Heart left ventricle (tissue), 16 donors: ENCODE results near the gene SRY. TPM values are rescaled to one million over a fixed set of nuclear protein-coding genes. Genes with fewer than 3 reads are reported as not detected.

Source experiments
- ATAC-seq, 4 donors: fragments of 200-7000 bp; cut with Tn5 transposase; one replicate each; pipeline ENCODE4 v1.9.1; 2020 to 2022; ENCODE audit warnings: moderate library complexity in 4 of 4, mild to moderate bottlenecking in 3 of 4, moderate number of reproducible peaks in 1 of 4
- DNase-seq, 5 donors: peaks; one replicate each; pipeline ENCODE4 v3.0.0-alpha.2; 2020
- H3K27ac ChIP-seq, 12 donors: fragments of 200-600 bp; sonication (generic) in 4 of 12; one replicate each; pipeline versions ENCODE4 v1.5.0 to v1.8.0; 2016 to 2022; ENCODE audit warnings: mild to moderate bottlenecking in 2 of 12
- H3K27me3 ChIP-seq, 9 donors: fragments of 200-600 bp; sonication (generic) in 2 of 9; one replicate each; pipeline versions ENCODE4 v1.5.1 to v1.8.0; 2016 to 2022; ENCODE audit warnings: mild to moderate bottlenecking in 3 of 9
- H3K36me3 ChIP-seq, 9 donors: fragments of 200-600 bp; sonication (generic) in 2 of 9; one replicate each; pipeline versions ENCODE4 v1.5.0 to v1.8.0; 2018 to 2022; ENCODE audit warnings: mild to moderate bottlenecking in 2 of 9
- H3K4me1 ChIP-seq, 12 donors: fragments of 200-600 bp; sonication (generic) in 4 of 12; one replicate each; pipeline versions ENCODE4 v1.5.0 to v1.8.0; 2016 to 2022; ENCODE audit warnings: mild to moderate bottlenecking in 3 of 12
- H3K4me3 ChIP-seq, 12 donors: fragments of 200-600 bp; sonication (generic) in 4 of 12; one replicate each; pipeline versions ENCODE4 v1.5.0 to v1.8.0; 2017 to 2022; ENCODE audit warnings: mild to moderate bottlenecking in 9 of 12, moderate library complexity in 4 of 12
- H3K9me3 ChIP-seq, 12 donors: fragments of 200-600 bp; sonication (generic) in 4 of 12; one replicate each; pipeline versions ENCODE4 v1.5.0 to v1.8.0; 2016 to 2022; ENCODE audit warnings: mild to moderate bottlenecking in 1 of 12
- POLR2A ChIP-seq, 2 donors: fragments of 450-650 bp; IDR thresholded peaks; one replicate each; pipeline ENCODE4 v1.6.1; 2017; ENCODE audit warnings: antibody characterized with exemption in 2 of 2, mild to moderate bottlenecking in 2 of 2, moderate library complexity in 2 of 2
- WGBS, 4 donors: extraction: QIAGEN DNeasy Blood & Tissue Kit in 2 of 4; methylation state at CpG; one replicate each; pipeline versions ENCODE4 v1.1.5 to v1.1.7; 2013 to 2018; 5-methylcytosine and 5-hydroxymethylcytosine counted together
- intact Hi-C, 10 donors: fragments of 100-400 bp; cut with DNase I; formaldehyde crosslinking; loops; one replicate each; pipeline versions ENCODE4 v1.11.1 to v1.14.2; 2022
- polyA plus RNA-seq, 2 donors: library from polyadenylated mRNA; stranded (reverse); fragments of 200-250 nt; gene quantifications; one replicate each; pipeline ENCODE4 v1.2.3, GENCODE V29; 2013
- total RNA-seq, 9 donors: library from RNA; depleted of rRNA in 2 of 9; stranded (reverse); fragments of >200 nt in 2 of 9; fragmentation: NEBNext Ultra II Directional in 3 of 9; extraction: Animal tissue kit (Norgen Biotek cat#: 25700) in 3 of 9; gene quantifications; one replicate each; pipeline versions ENCODE4 v1.1.0 to v1.2.4, GENCODE V29; 2016 to 2023
- TF ChIP-seq, protein P1 (sequence below), 12 donors: fragments of 200-600 bp; sonication (generic) in 4 of 12; IDR thresholded peaks; one replicate each; pipeline versions ENCODE4 v1.5.0 to v1.8.0; 2018 to 2022; ENCODE audit warnings: antibody characterized with exemption in 12 of 12, mild to moderate bottlenecking in 5 of 12
- donor health status: ischemic (EF 13 %, LVEDD 7.1; RV severe dilation, severe dysfunction).
- donor health status: healthy with polysubstance abuse.
- donor health status: DM: no; HTN: yes; CAD: no.
- donor health status: DM: no; HTN: no; CAD: no.
- donor health status: ischemic (EF 25% LVEDD 6.9; RV normal size, moderate dysfunction).
- donor health status: ischemic (EF 25% LVEDD 5.7; RV mildly dilated, moderate dysfunction).
- donor health status: healthy.
- donor health status: DM: yes; HTN: yes; CAD: no.
- donor health status: ischemic (EF 35%, LVEDD 5.7; RV mildly dilated, moderate dysfunction).
- donor health status: nonischemic (EF 11% LVEDD 7.7; RV severe dilation, severe dysfunction).
- donor health status: DM: yes; HTN: yes; CAD: no.
- donor health status: PGD.
- donor health status: ischemic (EF 29% LVEDD 5.4; RV normal size, mild dysfunction).
- donor health status: nonischemic (EF 23%, LVEDD 6.1; RV moderate dilation, normal function).

Gene SRY
- total and polyA plus RNA-seq, 11 donors = not detected

DNA sequence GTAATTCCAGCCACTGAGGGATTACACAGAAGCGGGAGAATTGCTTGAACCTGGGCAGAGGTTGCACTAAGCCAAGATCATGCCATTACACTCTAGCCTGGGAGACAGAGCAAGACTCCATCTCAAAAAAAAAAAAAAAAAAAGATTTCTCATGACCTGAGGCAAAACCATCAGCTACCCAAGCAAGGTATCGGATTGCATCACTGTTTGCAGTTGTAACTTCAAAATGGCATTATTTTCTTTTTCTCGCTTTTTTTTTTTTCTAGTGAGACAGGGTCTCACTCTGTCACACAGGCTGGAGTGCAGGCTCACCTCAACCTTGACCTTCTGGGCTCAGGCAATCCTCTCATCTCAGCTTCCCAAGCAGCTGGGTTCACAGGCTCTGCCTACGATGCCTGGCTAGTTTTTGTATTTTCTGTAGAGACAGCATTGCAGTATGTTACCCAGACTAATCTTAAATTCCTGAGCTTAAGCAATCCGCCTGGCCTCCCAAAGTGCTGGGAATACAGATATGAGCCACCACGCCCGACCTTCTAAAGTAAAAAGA is 9.6 kb upstream of the SRY start:
- intact Hi-C loops = no loop called here
- DNase-seq (no peak), ATAC-seq (no peak)
- 70 to 78% methylated on average over 7 of the region's 7 CpGs; no CpG with 5 or more reads in 2 of the 4 donors for WGBS, 4 donors
- H3K4me1 ChIP-seq = no peaks in the 10 kb centered on the region
- H3K27ac ChIP-seq = no peak overlapping the region
- no peaks in the 10 kb centered on the region for H3K27me3 ChIP-seq
- H3K4me3 ChIP-seq = no peak overlapping the region
- H3K36me3 ChIP-seq = no peaks in the 10 kb centered on the region
- TF ChIP-seq, protein P1, sequence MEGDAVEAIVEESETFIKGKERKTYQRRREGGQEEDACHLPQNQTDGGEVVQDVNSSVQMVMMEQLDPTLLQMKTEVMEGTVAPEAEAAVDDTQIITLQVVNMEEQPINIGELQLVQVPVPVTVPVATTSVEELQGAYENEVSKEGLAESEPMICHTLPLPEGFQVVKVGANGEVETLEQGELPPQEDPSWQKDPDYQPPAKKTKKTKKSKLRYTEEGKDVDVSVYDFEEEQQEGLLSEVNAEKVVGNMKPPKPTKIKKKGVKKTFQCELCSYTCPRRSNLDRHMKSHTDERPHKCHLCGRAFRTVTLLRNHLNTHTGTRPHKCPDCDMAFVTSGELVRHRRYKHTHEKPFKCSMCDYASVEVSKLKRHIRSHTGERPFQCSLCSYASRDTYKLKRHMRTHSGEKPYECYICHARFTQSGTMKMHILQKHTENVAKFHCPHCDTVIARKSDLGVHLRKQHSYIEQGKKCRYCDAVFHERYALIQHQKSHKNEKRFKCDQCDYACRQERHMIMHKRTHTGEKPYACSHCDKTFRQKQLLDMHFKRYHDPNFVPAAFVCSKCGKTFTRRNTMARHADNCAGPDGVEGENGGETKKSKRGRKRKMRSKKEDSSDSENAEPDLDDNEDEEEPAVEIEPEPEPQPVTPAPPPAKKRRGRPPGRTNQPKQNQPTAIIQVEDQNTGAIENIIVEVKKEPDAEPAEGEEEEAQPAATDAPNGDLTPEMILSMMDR (IDR thresholded peaks at IDR 0.05) = no peak
- TF ChIP-seq POLR2A (IDR thresholded peaks at IDR 0.05) = no peak
- no peaks in the 10 kb centered on the region for H3K9me3 ChIP-seq

DNA sequence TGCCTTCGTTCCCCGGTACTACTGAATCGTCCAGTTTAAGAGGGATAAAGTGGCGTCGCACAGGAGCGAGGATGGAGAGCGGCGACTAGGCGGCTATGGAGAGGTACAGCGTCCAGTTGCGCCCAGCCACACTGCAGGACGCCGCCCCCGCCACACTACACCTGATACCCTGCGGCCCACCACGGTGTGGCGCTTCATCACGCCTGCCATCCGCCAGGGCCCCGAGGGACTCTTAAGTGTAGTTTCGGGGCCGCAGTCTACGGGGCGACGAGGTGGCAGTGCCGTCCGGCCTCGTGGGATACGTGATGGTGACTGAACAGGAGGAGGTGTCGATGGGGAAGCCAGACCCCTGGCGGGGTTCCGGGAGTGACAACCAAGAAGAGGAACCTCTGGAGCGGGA is 2.3 kb upstream of the SRY start:
- no peak for ATAC-seq
- WGBS, 4 donors = 62 to 81% methylated on average over 33 of the region's 33 CpGs; no CpG with 5 or more reads in 2 of the 4 donors
- Histone ChIP-seq H3K4me1 (no peaks in the 10 kb centered on the region), H3K27ac (no peak overlapping the region), H3K27me3 (peaks cover 0 to 34% (median 0%) of the 10 kb centered on the region in 9 donors), H3K4me3 (no peak overlapping the region), H3K9me3 (no peaks in the 10 kb centered on the region), H3K36me3 (no peaks in the 10 kb centered on the region)
- TF ChIP-seq POLR2A (IDR thresholded peaks at IDR 0.05) = no peak
- TF ChIP-seq, protein P1 (IDR thresholded peaks at IDR 0.05) = no peak
- no peak for DNase-seq
- intact Hi-C loops = no loop called here

DNA sequence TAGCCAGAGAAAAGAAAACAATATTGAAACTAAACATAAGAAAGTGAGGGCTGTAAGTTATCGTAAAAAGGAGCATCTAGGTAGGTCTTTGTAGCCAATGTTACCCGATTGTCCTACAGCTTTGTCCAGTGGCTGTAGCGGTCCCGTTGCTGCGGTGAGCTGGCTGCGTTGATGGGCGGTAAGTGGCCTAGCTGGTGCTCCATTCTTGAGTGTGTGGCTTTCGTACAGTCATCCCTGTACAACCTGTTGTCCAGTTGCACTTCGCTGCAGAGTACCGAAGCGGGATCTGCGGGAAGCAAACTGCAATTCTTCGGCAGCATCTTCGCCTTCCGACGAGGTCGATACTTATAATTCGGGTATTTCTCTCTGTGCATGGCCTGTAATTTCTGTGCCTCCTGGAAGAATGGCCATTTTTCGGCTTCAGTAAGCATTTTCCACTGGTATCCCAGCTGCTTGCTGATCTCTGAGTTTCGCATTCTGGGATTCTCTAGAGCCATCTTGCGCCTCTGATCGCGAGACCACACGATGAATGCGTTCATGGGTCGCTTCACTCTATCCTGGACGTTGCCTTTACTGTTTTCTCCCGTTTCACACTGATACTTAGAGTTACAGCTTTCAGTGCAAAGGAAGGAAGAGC is 488 bp downstream of the SRY start:
- DNase-seq (no peak), ATAC-seq (no peak)
- peak overlapping the region in 6 of 12 donors; percentile 4 to 40 (median 28) for H3K4me3 ChIP-seq
- 6 to 7% methylated on average over 28 of the region's 28 CpGs; no CpG with 5 or more reads in 2 of the 4 donors for WGBS, 4 donors
- H3K9me3 ChIP-seq = no peaks in the 10 kb centered on the region
- H3K4me1 ChIP-seq = no peaks in the 10 kb centered on the region
- no peaks in the 10 kb centered on the region for H3K36me3 ChIP-seq
- peaks cover 0 to 34% (median 0%) of the 10 kb centered on the region in 9 donors for H3K27me3 ChIP-seq
- TF ChIP-seq POLR2A (IDR thresholded peaks at IDR 0.05) = no peak
- TF ChIP-seq, protein P1 (IDR thresholded peaks at IDR 0.05) = no peak
- no peak overlapping the region for H3K27ac ChIP-seq
- intact Hi-C loops = no loop called here

Other genes starting within 250 kb of the SRY start
- 100 to 1,000 TPM in 4 of 9 donors, not detected in 5; 158 to 210 (median 179) TPM for gene RPS4Y1, start 53.9 kb upstream of the SRY start, total RNA-seq
- gene RPS4Y1, start 53.9 kb upstream of the SRY start, polyA plus RNA-seq = 100 to 1,000 TPM; 187 to 334 TPM
- 10 to 100 TPM in 4 of 9 donors, not detected in 5; 13.8 to 15.4 (median 14.2) TPM for gene ZFY, start 147.7 kb upstream of the SRY start, total RNA-seq
- gene ZFY, start 147.7 kb upstream of the SRY start, polyA plus RNA-seq = 1 to 10 TPM; 2.9 to 4.4 TPM